DOHH2 (cell line): ENCODE results near the gene LRRC41.

Source experiments
- CTCF ChIP-seq: fragments of 200-600 bp; sonication (generic); IDR thresholded peaks from one replicate; pipeline ENCODE4 v1.5.1; 2014; ENCODE audit warnings: antibody characterized with exemption, mild to moderate bottlenecking, low read depth, low read length; ENCODE audit not compliant: poor library complexity, severe bottlenecking
- EZH2phosphoT487 ChIP-seq: fragments of 200-600 bp; sonication (generic); IDR thresholded peaks from 2 replicates; pipeline ENCODE4 v1.6.1; 2017; ENCODE audit warnings: borderline replicate concordance, mild to moderate bottlenecking, antibody characterized with exemption, low read length, moderate library complexity, mixed read lengths

- no peak for TF ChIP-seq CTCF
- TF ChIP-seq EZH2phosphoT487, result no peak
Observed at GRCh38 chr1:46278807-46279206, 24.6 kb downstream of the LRRC41 start.
